Kidney capillary endothelial cell (primary cell): ENCODE data around the gene STK32B.
"Not testable (repeated sequence)": the region's sequence is repeated elsewhere in the genome, so short reads cannot be mapped to it uniquely, and the experiment has no call there.

Experiments used
- DNase-seq: peaks from one replicate; pipeline ENCODE4 v3.0.0-alpha.2; 2018; ENCODE audit warnings: low spot score

Gene STK32B

GRCh38 chr4:5209862-5210261 is 158.6 kb downstream of the STK32B start:
- DNase-seq = peak; percentile 13

DNA sequence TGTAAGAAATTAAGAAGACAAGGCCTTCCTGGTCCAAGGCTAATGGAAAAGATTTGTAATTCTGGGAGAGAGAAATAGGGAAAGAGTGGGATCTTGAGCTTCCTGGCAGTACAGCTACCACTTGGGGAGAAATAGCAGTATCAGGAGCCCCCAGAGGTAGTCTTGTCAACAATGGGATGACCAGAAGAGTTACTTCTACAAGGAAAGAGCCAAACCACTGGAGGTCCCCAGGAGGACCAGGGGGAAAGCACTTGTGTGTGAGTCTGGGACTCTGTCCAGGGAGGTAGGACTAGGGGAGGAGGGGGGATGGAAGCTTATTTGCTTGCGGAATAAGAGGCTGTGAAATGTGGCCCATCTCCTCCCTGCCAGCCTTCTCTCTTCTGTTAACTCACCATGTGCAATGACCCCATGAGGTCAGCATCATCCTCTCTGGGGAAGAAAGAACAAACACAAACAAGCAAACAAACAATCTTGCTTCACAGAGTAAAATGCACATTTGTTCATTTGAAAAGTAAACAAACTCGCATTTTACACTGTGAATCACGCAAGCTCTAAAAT is 160.1 kb downstream of the STK32B start:
- DNase-seq = no peak

- no peak for DNase-seq
Observed at GRCh38 chr4:5212255-5213013, 161.2 kb downstream of the STK32B start.

DNA sequence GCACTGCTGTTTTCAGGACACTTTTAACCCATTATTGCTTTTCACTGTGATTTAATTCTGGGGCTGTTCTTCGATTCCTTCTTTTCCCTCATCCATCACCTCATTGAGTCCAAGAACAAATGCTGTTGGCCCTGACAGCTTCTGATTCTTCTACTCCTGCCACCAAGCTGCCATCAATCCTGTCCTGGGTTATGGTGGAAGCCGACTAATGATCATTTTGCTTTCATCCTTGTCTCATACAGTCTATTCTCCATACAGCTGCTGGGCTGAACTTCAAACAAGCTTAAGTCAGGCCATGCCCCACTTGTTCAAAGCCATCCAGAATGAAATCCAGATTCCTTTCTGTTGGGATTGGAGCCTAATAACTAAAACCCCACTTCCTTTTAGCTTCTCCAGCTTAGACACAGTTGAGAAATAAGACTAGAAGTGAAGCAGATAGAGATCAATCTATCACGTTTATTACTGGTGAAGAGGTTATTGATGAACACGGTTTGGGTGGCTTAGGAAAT is 161.9 kb downstream of the STK32B start:
- no peak for DNase-seq

- no peak for DNase-seq
Observed at GRCh38 chr4:5215321-5215720, 164.0 kb downstream of the STK32B start.

- DNase-seq = no peak
Observed at GRCh38 chr4:5217421-5217820, 166.1 kb downstream of the STK32B start.

DNA sequence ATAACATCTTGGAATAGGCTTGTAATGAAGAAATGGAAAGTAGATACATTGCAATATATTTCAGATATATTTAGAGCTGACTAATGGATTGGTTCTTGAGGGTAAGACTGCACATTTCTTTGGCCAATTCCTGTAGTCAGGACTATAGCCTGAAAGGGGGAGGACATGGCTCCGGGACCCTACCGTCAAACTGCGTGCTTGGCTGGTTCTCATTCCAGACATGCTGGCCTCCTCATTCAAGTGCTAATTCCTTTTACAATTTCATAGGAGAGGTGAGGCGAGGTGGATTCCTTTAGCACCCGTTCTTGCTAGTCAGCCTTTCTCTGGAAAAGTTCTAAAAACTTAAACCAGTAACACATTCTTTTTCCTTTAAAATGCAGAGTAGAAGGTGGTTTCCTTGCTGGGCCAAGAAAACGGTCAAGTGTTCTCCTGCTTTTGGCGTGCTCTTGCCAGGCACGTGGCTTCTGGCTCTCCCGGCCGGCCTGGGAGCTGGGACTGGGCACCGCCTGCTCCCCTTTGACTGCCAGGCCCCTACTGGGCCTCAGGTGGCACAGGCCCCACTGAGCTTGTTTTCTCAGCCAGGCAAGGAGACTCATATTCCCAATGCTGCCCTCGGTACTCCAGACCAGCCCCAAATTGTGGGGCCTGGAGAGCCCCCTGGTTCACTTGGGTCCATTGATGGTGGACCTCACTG is 167.2 kb downstream of the STK32B start:
- no peak for DNase-seq

DNA sequence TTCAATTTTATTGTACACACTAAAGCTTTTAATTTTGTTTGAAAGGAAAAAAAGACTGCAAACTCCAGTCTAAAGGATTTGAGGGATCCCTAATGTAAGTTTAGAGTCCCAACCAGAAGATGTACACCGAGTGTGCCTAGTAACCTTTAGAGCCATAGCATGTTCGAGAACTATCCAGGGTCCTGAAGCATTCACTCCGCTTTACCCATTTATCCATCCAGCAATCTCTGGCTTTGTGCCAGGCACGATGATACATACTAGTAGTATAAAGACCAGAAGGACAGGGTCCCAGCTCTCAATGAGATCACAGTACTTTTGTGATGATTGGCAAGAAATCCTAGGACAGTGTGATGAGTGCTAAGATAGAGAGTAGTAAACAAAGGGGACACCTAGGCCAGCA is 168.7 kb downstream of the STK32B start:
- no peak for DNase-seq

GRCh38 chr4:5222047-5222446 is 170.8 kb downstream of the STK32B start:
- no peak for DNase-seq

GRCh38 chr4:5222951-5223350 is 171.7 kb downstream of the STK32B start:
- no peak for DNase-seq

DNA sequence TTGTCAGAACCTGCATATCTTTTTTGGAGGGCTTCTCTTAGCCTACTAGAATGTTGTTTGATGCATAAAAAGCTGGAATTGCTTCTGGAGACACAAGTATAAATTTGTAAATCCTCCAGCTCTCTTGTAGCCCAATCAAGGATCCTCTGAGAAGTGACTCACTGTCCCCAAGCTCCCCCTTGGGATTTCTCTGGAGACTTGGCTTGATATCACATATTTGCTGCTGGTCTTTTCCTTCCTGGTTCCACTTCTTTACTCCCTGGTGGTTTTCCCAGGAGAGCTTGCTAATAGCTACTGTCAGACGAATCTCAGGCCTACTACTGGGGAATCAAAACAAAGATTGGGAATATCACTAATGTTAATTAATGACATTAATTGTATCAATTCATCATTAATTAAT is 173.1 kb downstream of the STK32B start:
- no peak for DNase-seq

GRCh38 chr4:5232549-5232948 is 181.3 kb downstream of the STK32B start:
- DNase-seq = no peak

DNA sequence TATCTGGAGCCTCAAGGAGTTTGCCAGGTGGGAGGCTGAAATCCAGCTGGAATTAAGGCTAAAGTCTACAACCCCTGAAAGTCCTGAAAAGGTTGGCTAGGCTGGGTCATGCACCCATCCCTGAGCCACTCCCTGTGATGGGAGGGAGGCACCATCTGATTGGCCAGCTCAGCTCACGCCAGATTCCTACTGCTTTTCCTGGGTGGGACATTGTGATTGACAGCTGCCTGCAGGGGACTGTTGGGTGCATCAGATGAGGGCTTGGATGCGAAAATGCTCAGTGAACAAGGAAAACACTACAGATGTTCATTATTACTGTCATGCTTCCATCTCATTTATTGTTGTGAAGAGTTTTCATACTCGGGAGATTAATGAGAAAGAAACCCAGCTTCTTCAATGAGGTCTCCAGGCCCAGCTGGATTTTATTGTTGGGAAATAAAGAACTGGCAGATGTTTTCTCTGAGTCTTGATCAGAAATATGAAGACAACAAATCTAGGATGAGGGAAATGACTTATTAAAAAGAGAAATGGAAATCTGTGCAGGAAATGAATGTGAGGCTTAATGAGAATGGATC is 185.9 kb downstream of the STK32B start:
- DNase-seq = no peak

DNA sequence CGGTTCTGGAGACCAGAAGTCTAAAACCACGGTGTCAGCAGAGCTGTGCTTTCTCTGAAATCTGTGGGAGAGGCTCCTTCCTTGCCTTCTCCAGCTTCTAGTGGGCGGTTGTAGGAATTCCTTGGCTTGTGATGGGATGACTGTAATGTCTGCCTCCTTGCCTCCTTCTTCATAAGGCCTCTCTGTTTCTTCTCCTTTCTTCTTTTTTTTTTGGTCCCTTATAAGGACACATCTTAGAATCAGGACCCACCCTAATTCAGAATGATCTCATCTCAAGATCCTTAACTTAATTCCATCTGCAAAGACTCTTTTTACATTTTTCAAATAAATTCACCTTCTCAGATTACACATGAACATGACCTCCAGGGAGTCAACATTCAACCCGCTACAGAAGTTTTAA is 186.9 kb downstream of the STK32B start:
- DNase-seq = no peak

DNA sequence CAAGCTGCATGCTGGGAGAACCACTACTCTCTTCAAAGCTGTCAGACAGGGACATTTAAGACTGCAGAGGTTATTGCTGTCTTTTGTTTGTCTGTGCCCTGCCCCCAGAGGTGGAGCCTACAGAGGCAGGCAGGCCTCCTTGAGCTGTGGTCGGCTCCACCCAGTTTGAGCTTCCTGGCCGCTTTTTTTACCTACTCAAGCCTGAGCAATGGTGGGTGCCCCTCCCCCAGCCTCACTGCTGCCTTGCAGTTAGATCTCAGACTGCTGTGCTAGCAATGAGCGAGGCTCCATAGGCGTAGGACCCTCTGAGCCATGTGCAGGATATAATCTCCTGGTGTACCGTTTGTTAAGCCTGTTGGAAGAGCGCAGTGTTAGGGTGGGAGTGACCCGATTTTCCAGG is 195.8 kb downstream of the STK32B start:
- DNase-seq = not testable (repeated sequence)

GRCh38 chr4:5247735-5248134 is 196.5 kb downstream of the STK32B start:
- no peak for DNase-seq

GRCh38 chr4:5249727-5250126 is 198.4 kb downstream of the STK32B start:
- no peak for DNase-seq

GRCh38 chr4:5250536-5250935 is 199.3 kb downstream of the STK32B start:
- not testable (repeated sequence) for DNase-seq

- no peak for DNase-seq
Observed at GRCh38 chr4:5256421-5256820, 205.1 kb downstream of the STK32B start.

DNA sequence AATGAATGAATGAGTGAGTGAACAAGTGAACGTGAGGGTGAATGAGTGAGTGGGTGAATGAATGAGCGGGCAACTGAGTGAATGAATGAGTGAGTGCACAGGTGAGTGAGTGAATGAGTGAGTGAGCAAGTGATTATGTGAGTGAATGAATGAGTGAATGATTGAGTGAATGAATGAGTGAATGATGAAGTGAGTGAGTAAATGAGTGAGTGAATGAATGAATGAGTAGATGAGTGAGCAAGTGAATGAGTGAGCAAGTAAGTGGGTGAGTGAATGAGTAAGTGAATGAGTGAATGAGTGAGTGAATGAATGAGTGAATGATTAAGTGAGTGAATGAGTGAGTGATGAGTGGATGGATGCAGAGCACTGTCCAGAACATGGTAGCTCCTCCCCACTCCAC is 205.8 kb downstream of the STK32B start:
- no peak for DNase-seq

DNA sequence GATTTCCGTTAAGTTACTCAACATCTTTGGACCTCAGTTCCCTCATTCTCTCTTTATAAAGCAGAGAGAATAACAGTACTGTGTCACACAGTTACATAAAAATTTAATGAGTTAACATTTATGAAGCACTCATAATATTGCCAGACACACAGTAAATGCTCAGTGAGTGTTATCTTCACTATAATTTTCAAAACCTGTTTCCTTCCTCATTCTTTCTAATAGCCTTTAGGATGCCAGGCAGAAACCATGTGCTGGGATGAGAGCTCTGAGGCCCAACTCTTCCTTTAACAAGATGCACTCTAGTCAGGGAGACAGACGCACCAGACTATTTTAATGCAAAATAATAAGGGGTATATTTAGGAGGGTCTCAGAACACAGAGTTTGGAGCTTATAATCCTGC is 208.2 kb downstream of the STK32B start:
- no peak for DNase-seq

GRCh38 chr4:5260121-5260520 is 208.8 kb downstream of the STK32B start:
- no peak for DNase-seq

DNA sequence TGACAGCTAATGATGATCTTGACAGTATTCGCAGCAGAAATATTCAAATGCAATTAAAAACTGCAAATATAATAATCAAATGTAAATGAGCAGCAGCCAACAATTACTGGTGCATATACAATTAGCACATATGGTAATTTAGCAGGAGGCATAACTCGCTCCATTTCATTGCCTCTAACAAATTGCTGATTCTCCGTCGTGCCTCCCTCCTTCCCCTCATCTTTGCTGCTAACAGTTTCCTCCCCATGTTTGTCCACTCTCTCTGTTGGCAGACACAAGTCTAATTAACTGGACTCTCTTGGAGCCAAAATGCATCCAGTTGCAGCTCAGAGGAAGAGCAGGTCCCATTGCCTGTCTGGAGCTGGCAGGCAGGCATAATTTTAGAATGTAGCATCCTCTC is 210.6 kb downstream of the STK32B start:
- no peak for DNase-seq
